BJ (cell line): ENCODE results near the gene OSBPL6. TPM values are rescaled to one million over a fixed set of nuclear protein-coding genes. Genes with fewer than 3 reads are reported as not detected.

ENCODE experiments used
- CTCF ChIA-PET: fragments of 350-600 bp; formaldehyde crosslinking; extraction: SDS; loops from one replicate; lab custom pipeline; 2021; ENCODE audit warnings: antibody characterized with exemption, inconsistent platforms; lab: Yijun Ruan, JAX
- POLR2A ChIA-PET: fragments of 300-600 bp; sonication (Branson Sonifier 250); formaldehyde crosslinking; extraction: SDS; loops from one replicate; lab custom pipeline; 2021; ENCODE audit warnings: antibody characterized with exemption; lab: Charles Lee
- DNase-seq: peaks from one replicate; pipeline ENCODE4 v3.0.0-alpha.2; 2011; ENCODE audit warnings: low read depth
- H3K27me3 ChIP-seq: 2 replicates; pipeline ENCODE4 v1.6.0; 2011; ENCODE audit warnings: low read length; ENCODE audit not compliant: control insufficient read depth, insufficient read depth
- H3K36me3 ChIP-seq: 2 replicates; pipeline ENCODE4 v1.5.1; 2011; ENCODE audit warnings: low read length; ENCODE audit not compliant: control insufficient read depth, insufficient read depth
- H3K4me3 ChIP-seq: 2 replicates; pipeline ENCODE4 v1.5.1; 2011; ENCODE audit warnings: low read depth, mild to moderate bottlenecking, control low read depth, low read length
- polyA plus RNA-seq: library from polyadenylated mRNA; depleted of rRNA; stranded (reverse); fragments of >200 nt; gene quantifications from 2 replicates; pipeline ENCODE4 v1.2.3, GENCODE V29; 2011
- TF ChIP-seq, protein P1 (sequence below): IDR thresholded peaks from 2 replicates; pipeline ENCODE4 v1.5.1; 2011; ENCODE audit warnings: low read depth, mild to moderate bottlenecking, control low read depth, inconsistent platforms, low read length, moderate library complexity; ENCODE audit not compliant: insufficient read depth

OSBPL6 gene
- polyA plus RNA-seq, 1 experiment, result 3.7 TPM

DNA sequence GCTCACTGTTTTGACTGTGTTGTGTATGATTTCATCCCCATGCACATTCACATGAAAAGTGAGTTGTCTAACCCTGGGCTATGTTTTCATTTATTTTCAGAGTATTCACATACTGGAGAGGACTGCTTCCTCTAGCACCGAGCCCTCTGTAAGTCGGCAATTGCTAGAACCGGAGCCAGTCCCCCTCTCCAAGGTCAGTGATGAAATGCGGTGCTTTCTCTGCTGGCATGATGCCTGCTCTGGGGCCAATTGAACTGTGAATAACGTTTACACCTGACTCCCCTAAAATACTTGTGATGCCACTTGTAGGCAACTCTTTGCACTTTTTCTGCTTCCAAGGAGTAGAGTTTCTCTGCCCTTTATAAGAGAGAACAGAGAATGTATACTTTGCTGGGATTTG, 129.8 kb downstream of the OSBPL6 start:
- no peak overlapping the region for H3K4me3 ChIP-seq
- H3K27me3 ChIP-seq, result no peaks in the 10 kb centered on the region
- CTCF ChIA-PET, result interaction anchor here (0.6 kb wide), 1 partner anchor 44 kb away, joined by 4 read pairs; no protein-coding TSS in a partner anchor
- H3K36me3 ChIP-seq, result no peaks in the 10 kb centered on the region
- POLR2A ChIA-PET, result no interaction called here
- TF ChIP-seq, protein P1, sequence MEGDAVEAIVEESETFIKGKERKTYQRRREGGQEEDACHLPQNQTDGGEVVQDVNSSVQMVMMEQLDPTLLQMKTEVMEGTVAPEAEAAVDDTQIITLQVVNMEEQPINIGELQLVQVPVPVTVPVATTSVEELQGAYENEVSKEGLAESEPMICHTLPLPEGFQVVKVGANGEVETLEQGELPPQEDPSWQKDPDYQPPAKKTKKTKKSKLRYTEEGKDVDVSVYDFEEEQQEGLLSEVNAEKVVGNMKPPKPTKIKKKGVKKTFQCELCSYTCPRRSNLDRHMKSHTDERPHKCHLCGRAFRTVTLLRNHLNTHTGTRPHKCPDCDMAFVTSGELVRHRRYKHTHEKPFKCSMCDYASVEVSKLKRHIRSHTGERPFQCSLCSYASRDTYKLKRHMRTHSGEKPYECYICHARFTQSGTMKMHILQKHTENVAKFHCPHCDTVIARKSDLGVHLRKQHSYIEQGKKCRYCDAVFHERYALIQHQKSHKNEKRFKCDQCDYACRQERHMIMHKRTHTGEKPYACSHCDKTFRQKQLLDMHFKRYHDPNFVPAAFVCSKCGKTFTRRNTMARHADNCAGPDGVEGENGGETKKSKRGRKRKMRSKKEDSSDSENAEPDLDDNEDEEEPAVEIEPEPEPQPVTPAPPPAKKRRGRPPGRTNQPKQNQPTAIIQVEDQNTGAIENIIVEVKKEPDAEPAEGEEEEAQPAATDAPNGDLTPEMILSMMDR, result no peak
- DNase-seq, result no peak

DNA sequence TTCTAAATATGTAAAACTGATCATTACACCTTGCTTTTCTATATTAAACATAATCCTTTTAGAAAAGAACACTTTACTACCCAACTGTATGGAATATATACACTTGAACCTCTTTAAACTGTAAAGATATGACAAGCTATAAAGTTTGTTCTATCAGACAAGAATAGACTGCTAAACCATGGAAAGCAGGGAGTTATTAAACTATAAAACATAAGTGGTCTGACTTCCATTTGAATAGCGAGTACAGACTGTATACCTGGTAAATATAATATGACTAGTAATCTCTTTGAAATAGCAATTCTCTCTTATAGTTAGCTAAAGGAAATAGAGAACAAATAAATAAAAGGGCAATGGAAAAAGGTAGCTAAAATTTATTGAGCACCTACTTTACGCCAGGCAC, 131.0 kb downstream of the OSBPL6 start:
- H3K36me3 ChIP-seq, result no peaks in the 10 kb centered on the region
- DNase-seq, result no peak
- TF ChIP-seq, protein P1, result no peak
- ChIA-PET POLR2A (no interaction called here), CTCF (no interaction called here)
- H3K4me3 ChIP-seq, result no peak overlapping the region
- no peaks in the 10 kb centered on the region for H3K27me3 ChIP-seq

DNA sequence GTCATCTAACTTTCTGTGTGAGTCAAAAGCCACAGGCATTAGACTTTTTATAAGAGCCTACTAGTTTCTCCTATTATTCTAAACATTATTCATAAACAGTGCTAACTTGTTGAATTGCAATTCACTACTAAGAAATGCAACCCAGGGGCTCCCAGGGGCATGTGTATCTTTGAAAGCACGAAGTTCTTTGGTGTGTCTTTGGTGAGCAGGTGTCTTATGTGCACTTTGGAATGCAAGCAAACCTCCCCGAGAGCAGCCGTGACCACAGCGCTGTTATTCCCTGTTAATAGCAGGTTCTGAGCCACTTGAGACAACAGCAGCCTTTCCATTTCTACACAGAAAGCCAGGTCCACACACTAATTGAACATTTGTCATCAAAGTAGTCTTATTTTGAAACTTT, 133.2 kb downstream of the OSBPL6 start:
- no peak overlapping the region for H3K4me3 ChIP-seq
- no peaks in the 10 kb centered on the region for H3K36me3 ChIP-seq
- CTCF ChIA-PET, result no interaction called here
- POLR2A ChIA-PET, result no interaction called here
- no peak for DNase-seq
- TF ChIP-seq, protein P1, result no peak
- H3K27me3 ChIP-seq, result no peaks in the 10 kb centered on the region

DNA sequence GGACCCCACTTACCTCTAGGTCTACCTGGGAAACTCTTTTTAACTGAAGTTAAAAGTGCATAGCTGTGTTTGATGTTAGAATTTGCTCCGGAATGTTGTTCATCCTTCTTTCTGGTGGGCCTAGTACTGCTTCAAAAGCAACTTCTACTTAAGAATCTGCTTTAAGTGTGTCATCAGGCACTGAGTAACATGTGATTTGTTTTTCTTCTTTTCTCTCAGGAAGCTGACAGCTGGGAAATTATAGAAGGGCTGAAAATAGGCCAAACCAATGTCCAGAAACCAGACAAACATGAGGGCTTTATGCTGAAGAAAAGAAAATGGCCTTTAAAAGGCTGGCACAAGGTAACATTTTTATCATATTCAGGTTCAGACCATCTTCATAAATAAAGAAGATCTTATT, 133.7 kb downstream of the OSBPL6 start:
- Histone ChIP-seq H3K4me3 (no peak overlapping the region), H3K27me3 (no peaks in the 10 kb centered on the region), H3K36me3 (no peaks in the 10 kb centered on the region)
- TF ChIP-seq, protein P1, result no peak
- no peak for DNase-seq
- ChIA-PET CTCF (no interaction called here), POLR2A (interaction anchor here (0.7 kb wide), 1 partner anchor 76 kb away, joined by 3 read pairs; no protein-coding TSS in a partner anchor)

DNA sequence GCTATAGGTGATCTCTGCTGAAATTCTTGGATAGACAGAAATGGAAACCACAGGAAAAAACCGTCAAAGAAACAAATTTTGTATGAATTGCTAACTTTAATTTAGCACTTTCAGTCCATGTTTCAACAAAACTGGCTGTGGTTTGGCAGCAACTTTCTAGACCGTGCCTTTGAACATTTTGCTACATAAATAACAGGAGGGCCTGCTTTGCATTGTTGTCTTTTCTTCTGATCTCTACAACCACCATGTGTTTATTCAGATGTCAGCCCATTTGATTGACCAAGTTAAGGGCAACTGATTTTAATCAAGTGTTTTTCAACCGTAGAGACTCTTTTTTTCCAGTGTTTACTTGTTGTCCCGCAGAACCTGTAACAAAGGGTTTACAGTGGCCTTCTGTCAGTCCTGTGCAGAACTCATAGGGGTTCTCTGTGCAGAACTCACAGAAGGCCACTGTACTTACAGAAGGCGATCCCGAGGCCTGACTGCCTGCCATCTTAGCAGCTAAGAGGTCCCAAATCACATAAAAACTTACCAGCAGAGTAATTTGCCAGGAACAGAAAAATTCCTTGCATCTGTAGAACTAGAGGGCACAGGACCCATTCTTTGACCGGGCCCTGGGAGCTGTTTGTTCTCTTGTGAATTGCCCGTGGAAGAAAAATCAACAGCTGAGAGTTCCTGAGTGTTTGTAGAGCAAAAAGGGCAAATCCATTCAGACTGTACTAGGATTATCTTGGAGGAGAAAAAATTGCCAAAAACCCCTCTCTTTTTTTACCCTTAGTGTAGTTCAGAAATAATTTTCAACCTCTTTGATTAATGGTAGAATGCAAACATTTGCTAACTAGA, 136.1 kb downstream of the OSBPL6 start:
- TF ChIP-seq, protein P1, result no peak
- H3K36me3 ChIP-seq, result no peaks in the 10 kb centered on the region
- no peak overlapping the region for H3K4me3 ChIP-seq
- ChIA-PET POLR2A (no interaction called here), CTCF (interaction anchor here (1.6 kb wide), 1 partner anchor 16 kb away, joined by 4 read pairs; no protein-coding TSS in a partner anchor)
- H3K27me3 ChIP-seq, result no peaks in the 10 kb centered on the region
- DNase-seq, result no peak
